ENCODE results near the gene PIP4K2C. TPM values are rescaled to one million over a fixed set of nuclear protein-coding genes. Genes with fewer than 3 reads are reported as not detected.
"Not testable (repeated sequence)": the region's sequence is repeated elsewhere in the genome, so short reads cannot be mapped to it uniquely, and the experiment has no call there.

Gene PIP4K2C
- total RNA-seq, 2 experiments from 2014 or later = 10.7 to 12.3 TPM

DNA sequence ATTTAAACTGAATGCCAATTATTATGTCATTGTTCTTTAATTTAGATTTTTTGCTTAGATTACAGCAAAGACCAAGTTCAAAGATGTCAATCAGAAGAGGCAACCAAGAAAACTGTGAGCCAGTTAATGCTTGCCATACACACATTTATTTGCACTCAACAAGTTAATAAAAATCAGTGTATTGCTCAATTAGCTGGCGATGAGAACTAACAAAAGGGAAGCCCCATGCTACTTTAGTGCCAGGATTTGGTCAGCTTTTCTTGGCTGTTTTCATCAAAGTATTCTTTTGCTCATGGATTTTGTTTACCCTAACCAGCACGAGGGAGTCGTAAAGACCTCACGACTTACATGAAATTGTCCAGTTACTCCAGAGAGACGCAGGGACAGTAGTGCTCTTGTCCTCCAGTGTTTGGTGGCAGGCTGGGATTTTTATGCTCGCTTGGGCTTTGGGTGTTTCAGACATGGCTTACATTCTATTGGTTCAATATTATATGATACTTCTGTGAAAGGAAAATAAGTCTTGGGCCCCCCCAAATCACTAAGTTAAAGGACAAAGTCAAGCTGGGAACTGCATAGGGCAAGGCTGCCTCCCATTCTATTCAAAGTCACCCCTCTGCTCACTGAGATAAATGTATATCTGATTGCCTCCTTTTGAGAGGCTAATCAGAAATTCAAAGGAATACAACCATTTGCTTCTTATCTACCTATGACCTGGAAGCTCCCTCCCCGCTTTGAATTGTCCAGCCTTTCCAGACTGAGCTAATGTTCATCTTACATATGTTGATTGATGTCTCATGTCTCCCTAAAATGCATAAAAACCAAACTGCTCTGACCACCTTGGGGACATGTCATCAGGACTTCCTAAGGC lies 49.4 kb downstream of the PIP4K2C start:
- Mint-ChIP-seq H3K9me3 (peaks cover 2% of the 10 kb centered on the region), H3K4me1 (ENCODE audit: low read depth) (no peaks in the 10 kb centered on the region), H3K36me3 (ENCODE audit: low read depth) (peaks cover 1% of the 10 kb centered on the region), H3K27me3 (peaks cover 5% of the 10 kb centered on the region), H3K27ac (no peak overlapping the region), H3K4me3 (no peak overlapping the region)
- intact Hi-C loops (cut with micrococcal nuclease) = no loop called here
- ChIA-PET POLR2A (interaction anchor here (0.8 kb wide), 1 partner anchor 13 kb away, joined by 3 read pairs; no protein-coding TSS in a partner anchor), CTCF (interaction anchor here (0.6 to 2.1 kb wide), 6 partner anchors 13 to 148 kb away, joined by 3 to 6 read pairs (median 4); partner anchors contain the start of genes ARHGEF25 and OS9)
- DNase-seq (no peak), ATAC-seq (no peak)
- TF ChIP-seq, protein P1, sequence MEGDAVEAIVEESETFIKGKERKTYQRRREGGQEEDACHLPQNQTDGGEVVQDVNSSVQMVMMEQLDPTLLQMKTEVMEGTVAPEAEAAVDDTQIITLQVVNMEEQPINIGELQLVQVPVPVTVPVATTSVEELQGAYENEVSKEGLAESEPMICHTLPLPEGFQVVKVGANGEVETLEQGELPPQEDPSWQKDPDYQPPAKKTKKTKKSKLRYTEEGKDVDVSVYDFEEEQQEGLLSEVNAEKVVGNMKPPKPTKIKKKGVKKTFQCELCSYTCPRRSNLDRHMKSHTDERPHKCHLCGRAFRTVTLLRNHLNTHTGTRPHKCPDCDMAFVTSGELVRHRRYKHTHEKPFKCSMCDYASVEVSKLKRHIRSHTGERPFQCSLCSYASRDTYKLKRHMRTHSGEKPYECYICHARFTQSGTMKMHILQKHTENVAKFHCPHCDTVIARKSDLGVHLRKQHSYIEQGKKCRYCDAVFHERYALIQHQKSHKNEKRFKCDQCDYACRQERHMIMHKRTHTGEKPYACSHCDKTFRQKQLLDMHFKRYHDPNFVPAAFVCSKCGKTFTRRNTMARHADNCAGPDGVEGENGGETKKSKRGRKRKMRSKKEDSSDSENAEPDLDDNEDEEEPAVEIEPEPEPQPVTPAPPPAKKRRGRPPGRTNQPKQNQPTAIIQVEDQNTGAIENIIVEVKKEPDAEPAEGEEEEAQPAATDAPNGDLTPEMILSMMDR (IDR thresholded peaks at IDR 0.05) = no peak

- Mint-ChIP-seq H3K27ac (no peak overlapping the region), H3K4me3 (no peak overlapping the region), H3K36me3 (ENCODE audit: low read depth) (peaks cover 1% of the 10 kb centered on the region), H3K27me3 (peaks cover 3% of the 10 kb centered on the region), H3K9me3 (peaks cover 4% of the 10 kb centered on the region), H3K4me1 (ENCODE audit: low read depth) (no peaks in the 10 kb centered on the region)
- intact Hi-C loops (cut with micrococcal nuclease) = no loop called here
- POLR2A ChIA-PET = no interaction called here
- CTCF ChIA-PET = interaction anchor here (0.8 to 2.2 kb wide), 9 partner anchors 9 to 59 kb away, joined by 4 to 6 read pairs (median 5); partner anchors contain the start of genes B4GALNT1 and OS9
- TF ChIP-seq, protein P1 (IDR thresholded peaks at IDR 0.05) = no peak
- DNase-seq (no peak), ATAC-seq (no peak)
Observed at GRCh38 chr12:57641699-57642442, 50.9 kb downstream of the PIP4K2C start.

DNA sequence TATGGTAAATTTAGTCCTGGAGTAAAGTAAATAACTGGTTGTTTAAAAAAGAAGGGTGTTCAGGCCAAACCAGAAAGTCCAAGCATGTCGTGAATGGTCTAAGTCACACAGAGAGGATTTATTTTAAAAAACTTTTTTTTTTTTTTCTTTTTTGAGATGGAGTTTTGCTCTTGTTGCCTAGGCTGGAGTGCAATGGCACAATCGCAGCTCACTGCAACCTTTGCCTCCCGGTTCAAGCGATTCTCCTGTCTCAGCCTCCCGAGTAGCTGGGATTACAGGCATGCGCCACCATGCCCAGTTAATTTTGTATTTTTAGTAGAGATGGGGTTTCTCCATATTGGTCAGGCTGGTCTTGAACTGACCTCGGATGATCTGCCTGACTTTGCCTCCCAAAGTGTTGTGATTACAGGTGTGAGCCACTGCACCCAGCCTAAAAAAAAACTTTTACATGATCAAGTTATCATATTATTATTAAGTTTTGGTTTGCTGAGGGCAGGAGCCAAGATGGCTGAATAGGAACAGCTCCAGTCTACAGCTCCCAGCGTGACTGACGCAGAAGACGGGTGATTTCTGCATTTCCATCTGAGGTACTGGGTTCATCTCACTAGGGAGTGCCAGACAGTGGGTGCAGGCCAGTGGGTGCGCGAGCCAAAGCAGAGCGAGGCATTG lies 55.1 kb downstream of the PIP4K2C start:
- H3K9me3 Mint-ChIP-seq; POLR2A ChIA-PET; H3K27ac Mint-ChIP-seq; H3K4me3 Mint-ChIP-seq; intact Hi-C loops (cut with micrococcal nuclease); H3K36me3 Mint-ChIP-seq (ENCODE audit: low read depth); ATAC-seq; H3K4me1 Mint-ChIP-seq (ENCODE audit: low read depth); DNase-seq; H3K27me3 Mint-ChIP-seq: not testable (repeated sequence)
- CTCF ChIA-PET = interaction anchor here (0.7 to 2.8 kb wide), 3 partner anchors 19 to 71 kb away, joined by 3 to 9 read pairs (median 4); no protein-coding TSS in a partner anchor

- intact Hi-C loops (cut with micrococcal nuclease); ATAC-seq; POLR2A ChIA-PET; H3K9me3 Mint-ChIP-seq; H3K36me3 Mint-ChIP-seq (ENCODE audit: low read depth); DNase-seq; H3K4me3 Mint-ChIP-seq; H3K27ac Mint-ChIP-seq; H3K27me3 Mint-ChIP-seq; H3K4me1 Mint-ChIP-seq (ENCODE audit: low read depth): not testable (repeated sequence)
- CTCF ChIA-PET = interaction anchor here (0.7 to 1.1 kb wide), 2 partner anchors 26 to 71 kb away, joined by 3 to 4 read pairs; no protein-coding TSS in a partner anchor
Observed at GRCh38 chr12:57646659-57647049, 55.7 kb downstream of the PIP4K2C start.

Other genes starting within 250 kb of the PIP4K2C start
- gene R3HDM2, start 160.1 kb upstream of the PIP4K2C start, total RNA-seq = 10 to 100 TPM; 33.2 to 44.0 TPM
- under 1 TPM in 1 of 2 experiments, not detected in 1; 0.16 TPM for gene INHBC, start 156.4 kb upstream of the PIP4K2C start, total RNA-seq
- 1 to 10 TPM; 1.7 to 2.3 TPM for gene INHBE, start 135.9 kb upstream of the PIP4K2C start, total RNA-seq
- under 1 TPM; 0.20 to 0.83 TPM for gene GLI1, start 131.4 kb upstream of the PIP4K2C start, total RNA-seq
- gene ARHGAP9, start 111.3 kb upstream of the PIP4K2C start, total RNA-seq = 100 to 1,000 TPM; 125 to 128 TPM
- gene MARS1, start 103.1 kb upstream of the PIP4K2C start, total RNA-seq = 100 to 1,000 TPM; 343 to 345 TPM
- gene DDIT3, start 70.7 kb upstream of the PIP4K2C start, total RNA-seq = 10 to 100 TPM; 28.0 TPM
- 10 to 100 TPM; 46.5 to 47.3 TPM for gene MBD6, start 68.4 kb upstream of the PIP4K2C start, total RNA-seq
- 10 to 100 TPM; 66.2 to 68.6 TPM for gene DCTN2, start 44.0 kb upstream of the PIP4K2C start, total RNA-seq
- gene KIF5A, start 41.1 kb upstream of the PIP4K2C start, total RNA-seq = 1 to 10 TPM; 1.2 to 1.3 TPM
- gene DTX3, start 13.6 kb downstream of the PIP4K2C start, total RNA-seq = 10 to 100 TPM; 13.7 to 15.1 TPM
- gene ARHGEF25, start 20.2 kb downstream of the PIP4K2C start, total RNA-seq = 1 to 10 TPM; 1.1 to 1.2 TPM
- gene B4GALNT1, start 42.0 kb downstream of the PIP4K2C start, total RNA-seq = 1 to 10 TPM in 1 of 2 experiments, under 1 TPM in 1; 0.61 to 1.4 TPM
- 10 to 100 TPM; 53.0 to 56.3 TPM for gene OS9, start 102.9 kb downstream of the PIP4K2C start, total RNA-seq
- gene AGAP2, start 147.6 kb downstream of the PIP4K2C start, total RNA-seq = 10 to 100 TPM; 22.4 TPM
- gene TSPAN31, start 153.8 kb downstream of the PIP4K2C start, total RNA-seq = 1 to 10 TPM; 6.9 to 7.5 TPM
- gene CDK4, start 161.1 kb downstream of the PIP4K2C start, total RNA-seq = 100 to 1,000 TPM; 218 to 221 TPM
- 10 to 100 TPM; 23.4 to 24.3 TPM for gene MARCHF9, start 163.9 kb downstream of the PIP4K2C start, total RNA-seq
- 1 to 10 TPM; 7.6 to 7.9 TPM for gene CYP27B1, start 175.9 kb downstream of the PIP4K2C start, total RNA-seq
- gene METTL1, start 180.9 kb downstream of the PIP4K2C start, total RNA-seq = 10 to 100 TPM; 29.6 to 34.1 TPM
- 1 to 10 TPM; 4.0 to 4.3 TPM for gene EEF1AKMT3, start 181.4 kb downstream of the PIP4K2C start, total RNA-seq
- 10 to 100 TPM; 46.3 to 47.3 TPM for gene TSFM, start 191.6 kb downstream of the PIP4K2C start, total RNA-seq
- under 1 TPM; 0.34 to 0.49 TPM for gene AVIL, start 227.5 kb downstream of the PIP4K2C start, total RNA-seq